Hepatocyte (in vitro differentiated cells): Measurements from ENCODE around the gene TNFRSF12A. TPM values are rescaled to one million over a fixed set of nuclear protein-coding genes. Genes with fewer than 3 reads are reported as not detected.
"Not testable (repeated sequence)": the region's sequence is repeated elsewhere in the genome, so short reads cannot be mapped to it uniquely, and the experiment has no call there.

Experiments used
- DNase-seq: peaks from one replicate; pipeline ENCODE4 v3.0.0-alpha.2; 2016; ENCODE audit warnings: low spot score
- H2AFZ ChIP-seq: fragments of 200-600 bp; sonication (generic); 2 replicates; pipeline ENCODE4 v1.6.0; 2016; ENCODE audit warnings: antibody characterized with exemption, mild to moderate bottlenecking
- H3K27ac ChIP-seq: fragments of 200-600 bp; sonication (generic); 2 replicates; pipeline ENCODE4 v1.5.1; 2016; ENCODE audit warnings: mild to moderate bottlenecking
- H3K27me3 ChIP-seq: fragments of 200-600 bp; sonication (generic); 2 replicates; pipeline ENCODE4 v1.6.1; 2016
- H3K36me3 ChIP-seq: fragments of 200-600 bp; sonication (generic); replicated peaks from 2 replicates; pipeline ENCODE4 v1.5.1; 2016; ENCODE audit warnings: low read depth; ENCODE audit not compliant: insufficient read depth
- H3K4me1 ChIP-seq: fragments of 200-600 bp; sonication (generic); 2 replicates; pipeline ENCODE4 v1.5.1; 2016; ENCODE audit warnings: mild to moderate bottlenecking, moderate library complexity; ENCODE audit not compliant: insufficient read depth
- H3K4me2 ChIP-seq: fragments of 200-600 bp; sonication (generic); 2 replicates; pipeline ENCODE4 v1.6.0; 2016
- H3K4me3 ChIP-seq: fragments of 200-600 bp; sonication (generic); 2 replicates; pipeline ENCODE4 v1.5.1; 2016; ENCODE audit warnings: mild to moderate bottlenecking
- H3K79me2 ChIP-seq: fragments of 200-600 bp; sonication (generic); 2 replicates; pipeline ENCODE4 v1.6.0; 2017; ENCODE audit warnings: mild to moderate bottlenecking
- H3K9me2 ChIP-seq: fragments of 200-600 bp; sonication (generic); replicated peaks from 2 replicates; pipeline ENCODE4 v1.6.0; 2017; ENCODE audit warnings: mild to moderate bottlenecking; ENCODE audit not compliant: insufficient read depth
- H3K9me3 ChIP-seq: fragments of 200-600 bp; sonication (generic); 2 replicates; pipeline ENCODE4 v1.5.1; 2016; ENCODE audit warnings: low read depth, mild to moderate bottlenecking
- H4K20me1 ChIP-seq: fragments of 200-600 bp; sonication (generic); 2 replicates; pipeline ENCODE4 v1.6.0; 2016; ENCODE audit warnings: mild to moderate bottlenecking; ENCODE audit not compliant: insufficient read depth, poor library complexity, severe bottlenecking
- EZH2 ChIP-seq: fragments of 200-600 bp; sonication (generic); IDR thresholded peaks from 2 replicates; pipeline ENCODE4 v1.6.1; 2016; ENCODE audit warnings: antibody characterized with exemption, mild to moderate bottlenecking, borderline replicate concordance
- EZH2phosphoT487 ChIP-seq: fragments of 200-600 bp; sonication (generic); IDR thresholded peaks from one replicate; pipeline ENCODE4 v1.6.1; 2018; ENCODE audit warnings: antibody characterized with exemption, mild to moderate bottlenecking, low read depth, moderate library complexity; ENCODE audit not compliant: unreplicated experiment, severe bottlenecking
- WGBS: methylation state at CpG from one replicate; pipeline ENCODE4 v1.1.6; 2016; ENCODE audit warnings: low lambda C conversion rate; ENCODE audit errors: missing lambda C conversion rate; 5-methylcytosine and 5-hydroxymethylcytosine counted together
- polyA plus RNA-seq: library from polyadenylated mRNA; unstranded; fragments of >200 nt; fragmentation: Nextera tagmentation; extraction: Ambion mirVana; gene quantifications from 2 replicates; pipeline ENCODE4 v1.2.1, GENCODE V29; 2016
- total RNA-seq: library from RNA; depleted of rRNA; stranded (reverse); fragments of >200 nt; gene quantifications from 2 replicates; pipeline ENCODE4 v1.2.3, GENCODE V29; 2014
- TF ChIP-seq, protein P1 (sequence below): fragments of 200-600 bp; sonication (generic); IDR thresholded peaks from 2 replicates; pipeline ENCODE4 v1.5.1; 2016; ENCODE audit warnings: antibody characterized with exemption, mild to moderate bottlenecking; ENCODE audit not compliant: poor library complexity

The TNFRSF12A gene
- total and polyA plus RNA-seq, 2 experiments from 2014 or later: 127 to 385 TPM

DNA sequence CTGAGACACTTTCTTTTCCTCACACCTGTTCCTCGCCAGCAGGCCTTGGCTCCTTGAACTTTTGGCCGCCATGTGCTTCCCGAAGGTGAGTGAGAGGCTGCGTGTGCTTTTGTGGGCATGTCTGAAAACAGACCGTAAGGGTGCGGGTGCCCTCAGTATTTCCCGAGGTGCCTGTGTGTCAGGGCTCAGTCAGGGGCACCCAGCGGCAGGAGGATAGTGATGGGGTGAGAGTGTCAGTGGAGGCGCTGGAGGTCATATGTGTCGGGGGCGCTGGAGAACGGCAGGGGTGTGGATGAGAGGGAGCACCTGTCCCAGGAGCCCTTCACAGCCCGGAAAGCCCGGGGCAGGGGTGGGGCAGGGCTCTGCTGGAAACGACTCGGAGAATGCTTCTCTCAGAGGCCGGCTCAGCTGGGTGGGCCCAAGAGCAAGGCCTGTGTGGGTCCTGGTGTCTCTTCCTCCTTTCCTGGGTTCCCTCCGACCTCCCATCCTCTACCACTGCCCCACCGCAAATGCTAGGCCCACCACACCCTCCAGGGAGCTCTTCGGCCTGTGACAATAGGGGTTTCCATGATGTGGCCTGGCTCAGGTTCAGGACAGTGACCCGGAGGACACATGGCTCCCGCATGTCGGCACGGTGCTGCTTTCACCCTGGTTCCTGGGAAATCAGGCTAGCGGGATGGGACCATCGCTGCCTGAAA, 45.7 kb downstream of the TNFRSF12A start:
- TF ChIP-seq EZH2 (no peak), EZH2phosphoT487 (no peak)
- TF ChIP-seq, protein P1, sequence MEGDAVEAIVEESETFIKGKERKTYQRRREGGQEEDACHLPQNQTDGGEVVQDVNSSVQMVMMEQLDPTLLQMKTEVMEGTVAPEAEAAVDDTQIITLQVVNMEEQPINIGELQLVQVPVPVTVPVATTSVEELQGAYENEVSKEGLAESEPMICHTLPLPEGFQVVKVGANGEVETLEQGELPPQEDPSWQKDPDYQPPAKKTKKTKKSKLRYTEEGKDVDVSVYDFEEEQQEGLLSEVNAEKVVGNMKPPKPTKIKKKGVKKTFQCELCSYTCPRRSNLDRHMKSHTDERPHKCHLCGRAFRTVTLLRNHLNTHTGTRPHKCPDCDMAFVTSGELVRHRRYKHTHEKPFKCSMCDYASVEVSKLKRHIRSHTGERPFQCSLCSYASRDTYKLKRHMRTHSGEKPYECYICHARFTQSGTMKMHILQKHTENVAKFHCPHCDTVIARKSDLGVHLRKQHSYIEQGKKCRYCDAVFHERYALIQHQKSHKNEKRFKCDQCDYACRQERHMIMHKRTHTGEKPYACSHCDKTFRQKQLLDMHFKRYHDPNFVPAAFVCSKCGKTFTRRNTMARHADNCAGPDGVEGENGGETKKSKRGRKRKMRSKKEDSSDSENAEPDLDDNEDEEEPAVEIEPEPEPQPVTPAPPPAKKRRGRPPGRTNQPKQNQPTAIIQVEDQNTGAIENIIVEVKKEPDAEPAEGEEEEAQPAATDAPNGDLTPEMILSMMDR: no peak

DNA sequence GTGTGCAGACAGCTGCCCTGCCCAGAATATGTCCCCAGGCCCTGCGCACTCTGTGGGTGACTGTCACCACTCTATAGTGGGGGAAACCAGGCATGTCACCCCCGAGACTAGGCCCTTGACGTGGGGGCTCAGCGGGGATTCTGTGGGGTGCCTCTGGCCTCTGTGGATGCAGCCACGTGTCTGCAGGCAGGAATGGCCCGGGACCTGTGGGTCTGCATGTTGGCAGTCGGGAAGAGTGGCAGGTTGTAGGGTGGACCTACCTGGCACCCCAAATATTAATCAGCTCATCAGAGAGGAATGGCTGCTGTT, 46.2 kb downstream of the TNFRSF12A start:
- peak overlapping the region; percentile 66 for H3K4me2 ChIP-seq
- no peak for DNase-seq
- peaks cover 5% of the 10 kb centered on the region for H3K4me1 ChIP-seq
- no peak overlapping the region for H3K4me3 ChIP-seq
- H3K27ac ChIP-seq: no peak overlapping the region
- no peaks in the 10 kb centered on the region for H3K9me3 ChIP-seq
- no peaks in the 10 kb centered on the region for H3K36me3 ChIP-seq
- H2AFZ ChIP-seq: no peak overlapping the region
- H4K20me1 ChIP-seq: no peaks in the 10 kb centered on the region
- WGBS: 95% methylated on average over 7 of the region's 7 CpGs
- TF ChIP-seq, protein P1: no peak
- TF ChIP-seq EZH2phosphoT487: no peak
- TF ChIP-seq EZH2: no peak
- H3K79me2 ChIP-seq: no peaks in the 10 kb centered on the region
- no peaks in the 10 kb centered on the region for H3K9me2 ChIP-seq
- H3K27me3 ChIP-seq: no peaks in the 10 kb centered on the region

More for the DNA sequence above, 45.7 kb downstream of the TNFRSF12A start:
- Histone ChIP-seq H3K9me2 (no peaks in the 10 kb centered on the region), H3K79me2 (no peaks in the 10 kb centered on the region), H3K9me3 (no peaks in the 10 kb centered on the region), H3K4me2 (peak overlapping the region; percentile 66), H3K27ac (peak overlapping the region; percentile 89), H3K4me3 (no peak overlapping the region), H4K20me1 (no peaks in the 10 kb centered on the region), H3K36me3 (no peaks in the 10 kb centered on the region), H3K27me3 (no peaks in the 10 kb centered on the region), H2AFZ (no peak overlapping the region), H3K4me1 (peaks cover 5% of the 10 kb centered on the region)
- 91% methylated on average over 26 of the region's 26 CpGs for WGBS
- DNase-seq: no peak

DNA sequence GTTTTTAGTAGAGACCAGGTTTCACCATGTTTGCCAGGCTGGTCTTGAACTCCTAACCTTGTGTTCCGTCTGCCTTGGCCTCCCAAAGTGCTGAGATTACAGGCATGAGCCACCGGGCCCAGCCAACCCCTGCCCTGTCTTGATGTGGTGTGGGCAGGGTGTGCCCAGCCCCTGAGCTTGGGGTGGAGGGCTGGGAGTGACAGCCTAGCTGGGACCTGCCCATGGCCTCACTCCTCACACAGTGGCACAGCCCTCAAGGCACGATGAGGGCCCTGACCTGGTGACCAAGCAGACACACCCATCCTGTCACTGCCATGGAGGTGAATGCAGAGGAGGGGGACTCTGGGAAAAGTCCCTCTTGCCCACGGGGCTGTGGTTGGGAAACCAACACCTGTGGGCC, 48.3 kb downstream of the TNFRSF12A start:
- Histone ChIP-seq H3K4me3 (no peak overlapping the region), H3K27ac (no peak overlapping the region), H3K9me2 (no peaks in the 10 kb centered on the region), H3K27me3 (no peaks in the 10 kb centered on the region), H3K4me2 (no peak overlapping the region), H3K4me1 (peaks cover 5% of the 10 kb centered on the region), H3K9me3 (no peaks in the 10 kb centered on the region), H3K36me3 (no peaks in the 10 kb centered on the region), H4K20me1 (no peaks in the 10 kb centered on the region), H3K79me2 (no peaks in the 10 kb centered on the region), H2AFZ (no peak overlapping the region)
- 83% methylated on average over 4 of the region's 4 CpGs for WGBS
- no peak for DNase-seq
- TF ChIP-seq, protein P1: no peak
- no peak for TF ChIP-seq EZH2phosphoT487
- TF ChIP-seq EZH2: no peak

DNA sequence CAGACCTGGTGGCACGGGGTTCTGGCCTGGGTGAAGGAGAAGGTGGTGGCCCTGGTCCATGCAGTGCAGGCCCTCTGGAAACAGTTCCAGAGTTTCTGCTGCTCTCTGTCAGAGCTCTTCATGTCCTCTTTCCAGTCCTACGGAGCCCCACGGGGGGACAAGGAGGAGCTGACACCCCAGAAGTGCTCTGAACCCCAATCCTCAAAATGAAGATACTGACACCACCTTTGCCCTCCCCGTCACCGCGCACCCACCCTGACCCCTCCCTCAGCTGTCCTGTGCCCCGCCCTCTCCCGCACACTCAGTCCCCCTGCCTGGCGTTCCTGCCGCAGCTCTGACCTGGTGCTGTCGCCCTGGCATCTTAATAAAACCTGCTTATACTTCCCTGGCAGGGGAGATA, 49.0 kb downstream of the TNFRSF12A start:
- not testable (repeated sequence) for H3K4me2 ChIP-seq, H3K9me3 ChIP-seq, H3K27me3 ChIP-seq, H3K4me1 ChIP-seq, H3K4me3 ChIP-seq, H3K36me3 ChIP-seq, H3K79me2 ChIP-seq, DNase-seq, H2AFZ ChIP-seq, H3K9me2 ChIP-seq, H4K20me1 ChIP-seq, H3K27ac ChIP-seq
- 100% methylated on average over 3 of the region's 11 CpGs for WGBS
